ENCODE results near the gene PEX10. TPM values are rescaled to one million over a fixed set of nuclear protein-coding genes. Genes with fewer than 3 reads are reported as not detected.

Gene PEX10
- total and polyA plus RNA-seq, 4 donors: 6.2 to 16.4 (median 11.8) TPM

DNA sequence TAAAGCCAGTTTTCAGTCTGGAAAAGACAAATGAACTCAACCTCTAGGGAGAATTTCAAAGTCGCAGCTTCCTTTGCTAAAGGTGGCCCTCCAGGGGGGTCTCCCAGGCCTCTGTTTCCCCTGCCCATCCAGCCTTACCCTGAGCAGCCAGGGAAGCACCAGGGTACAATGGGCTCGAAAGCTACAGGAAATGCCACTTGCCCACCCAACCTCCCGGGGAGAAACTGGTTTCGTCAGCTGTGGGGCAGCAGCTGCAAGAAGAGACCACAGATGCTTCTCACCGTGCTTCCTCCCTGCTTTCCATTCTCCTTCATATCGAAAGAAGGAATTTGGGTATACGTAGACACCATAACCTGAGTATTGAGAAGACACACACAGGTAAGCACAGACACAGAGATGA lies 22.7 kb downstream of the PEX10 start:
- 91% methylated on average over 7 of the region's 7 CpGs for WGBS
- Histone ChIP-seq H3K36me3 (ENCODE audit: control insufficient read depth in 4 of 4, insufficient read depth in 3 of 4, low read depth in 1 of 4, low read length in 3 of 4) (no peaks in the 10 kb centered on the region), H3K4me3 (ENCODE audit: low read depth in 1 of 3, low read length in 3 of 3) (no peak overlapping the region)

DNA sequence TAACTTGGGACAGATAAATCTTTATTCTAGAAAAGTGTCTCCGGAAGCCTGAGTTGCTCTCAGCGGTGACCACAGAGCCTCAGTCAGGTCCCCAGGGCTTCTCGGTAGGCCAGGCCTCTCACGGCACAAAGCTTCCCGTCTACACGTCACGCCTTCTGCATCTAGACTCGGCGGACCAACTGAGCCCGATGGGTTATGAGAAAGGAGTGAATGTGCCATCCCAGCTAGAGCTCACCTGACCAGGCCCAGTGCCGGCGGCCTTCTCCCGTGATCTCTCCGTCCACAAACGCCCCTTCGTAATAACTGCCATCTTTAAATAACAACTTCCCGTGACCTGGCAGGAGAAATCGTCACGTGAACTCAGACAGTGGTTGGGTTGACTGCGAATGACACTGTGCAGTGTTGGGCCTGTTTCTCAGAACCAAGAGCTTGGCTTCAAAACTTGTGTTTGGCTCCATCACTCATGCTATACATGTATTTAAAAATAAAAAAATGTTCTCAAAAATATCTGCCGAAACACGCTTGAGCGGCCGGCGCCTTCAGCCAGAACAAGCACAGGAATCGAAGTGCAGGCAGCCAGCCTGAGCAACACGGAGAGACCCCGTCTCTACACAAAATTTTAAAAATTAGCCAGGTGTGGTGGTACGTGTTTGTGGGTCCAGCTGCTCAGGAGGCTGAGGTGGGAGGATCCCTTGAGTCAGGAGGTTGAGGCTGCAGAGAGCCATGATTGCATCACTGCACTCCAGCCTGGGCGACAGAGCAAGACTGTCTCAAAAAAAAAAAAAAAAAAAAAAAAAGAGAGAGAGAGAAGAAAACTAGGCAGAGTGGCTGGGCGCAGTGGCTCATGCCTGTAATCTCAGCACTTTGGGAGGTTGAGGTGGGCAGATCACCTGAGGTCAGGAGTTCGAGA lies 24.1 kb downstream of the PEX10 start:
- TF ChIP-seq GABPA (IDR thresholded peaks at IDR 0.05 in 1 of 2, conservative IDR thresholded peaks at IDR 0.05 in 1 of 2) (no peak), FOXA1 (IDR thresholded peaks at IDR 0.05) (no peak), SP1 (IDR thresholded peaks at IDR 0.05) (no peak), RAD21 (IDR thresholded peaks at IDR 0.05) (no peak), RXRA (IDR thresholded peaks at IDR 0.05) (no peak), HNF4A (conservative IDR thresholded peaks at IDR 0.05) (no peak), EGR1 (IDR thresholded peaks at IDR 0.05; ENCODE audit: low read depth in 2 of 2) (no peak), TAF1 (conservative IDR thresholded peaks at IDR 0.05) (no peak), FOXA2 (IDR thresholded peaks at IDR 0.05) (no peak), YY1 (IDR thresholded peaks at IDR 0.05) (no peak), JUND (IDR thresholded peaks at IDR 0.05) (no peak), HNF4G (IDR thresholded peaks at IDR 0.05) (no peak), NR2F2 (IDR thresholded peaks at IDR 0.05) (no peak)
- TF ChIP-seq, protein P1, sequence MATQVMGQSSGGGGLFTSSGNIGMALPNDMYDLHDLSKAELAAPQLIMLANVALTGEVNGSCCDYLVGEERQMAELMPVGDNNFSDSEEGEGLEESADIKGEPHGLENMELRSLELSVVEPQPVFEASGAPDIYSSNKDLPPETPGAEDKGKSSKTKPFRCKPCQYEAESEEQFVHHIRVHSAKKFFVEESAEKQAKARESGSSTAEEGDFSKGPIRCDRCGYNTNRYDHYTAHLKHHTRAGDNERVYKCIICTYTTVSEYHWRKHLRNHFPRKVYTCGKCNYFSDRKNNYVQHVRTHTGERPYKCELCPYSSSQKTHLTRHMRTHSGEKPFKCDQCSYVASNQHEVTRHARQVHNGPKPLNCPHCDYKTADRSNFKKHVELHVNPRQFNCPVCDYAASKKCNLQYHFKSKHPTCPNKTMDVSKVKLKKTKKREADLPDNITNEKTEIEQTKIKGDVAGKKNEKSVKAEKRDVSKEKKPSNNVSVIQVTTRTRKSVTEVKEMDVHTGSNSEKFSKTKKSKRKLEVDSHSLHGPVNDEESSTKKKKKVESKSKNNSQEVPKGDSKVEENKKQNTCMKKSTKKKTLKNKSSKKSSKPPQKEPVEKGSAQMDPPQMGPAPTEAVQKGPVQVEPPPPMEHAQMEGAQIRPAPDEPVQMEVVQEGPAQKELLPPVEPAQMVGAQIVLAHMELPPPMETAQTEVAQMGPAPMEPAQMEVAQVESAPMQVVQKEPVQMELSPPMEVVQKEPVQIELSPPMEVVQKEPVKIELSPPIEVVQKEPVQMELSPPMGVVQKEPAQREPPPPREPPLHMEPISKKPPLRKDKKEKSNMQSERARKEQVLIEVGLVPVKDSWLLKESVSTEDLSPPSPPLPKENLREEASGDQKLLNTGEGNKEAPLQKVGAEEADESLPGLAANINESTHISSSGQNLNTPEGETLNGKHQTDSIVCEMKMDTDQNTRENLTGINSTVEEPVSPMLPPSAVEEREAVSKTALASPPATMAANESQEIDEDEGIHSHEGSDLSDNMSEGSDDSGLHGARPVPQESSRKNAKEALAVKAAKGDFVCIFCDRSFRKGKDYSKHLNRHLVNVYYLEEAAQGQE (IDR thresholded peaks at IDR 0.05): no peak
- TF ChIP-seq, protein P2, sequence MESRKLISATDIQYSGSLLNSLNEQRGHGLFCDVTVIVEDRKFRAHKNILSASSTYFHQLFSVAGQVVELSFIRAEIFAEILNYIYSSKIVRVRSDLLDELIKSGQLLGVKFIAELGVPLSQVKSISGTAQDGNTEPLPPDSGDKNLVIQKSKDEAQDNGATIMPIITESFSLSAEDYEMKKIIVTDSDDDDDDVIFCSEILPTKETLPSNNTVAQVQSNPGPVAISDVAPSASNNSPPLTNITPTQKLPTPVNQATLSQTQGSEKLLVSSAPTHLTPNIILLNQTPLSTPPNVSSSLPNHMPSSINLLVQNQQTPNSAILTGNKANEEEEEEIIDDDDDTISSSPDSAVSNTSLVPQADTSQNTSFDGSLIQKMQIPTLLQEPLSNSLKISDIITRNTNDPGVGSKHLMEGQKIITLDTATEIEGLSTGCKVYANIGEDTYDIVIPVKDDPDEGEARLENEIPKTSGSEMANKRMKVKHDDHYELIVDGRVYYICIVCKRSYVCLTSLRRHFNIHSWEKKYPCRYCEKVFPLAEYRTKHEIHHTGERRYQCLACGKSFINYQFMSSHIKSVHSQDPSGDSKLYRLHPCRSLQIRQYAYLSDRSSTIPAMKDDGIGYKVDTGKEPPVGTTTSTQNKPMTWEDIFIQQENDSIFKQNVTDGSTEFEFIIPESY (IDR thresholded peaks at IDR 0.05): no peak
- TF ChIP-seq, protein P3, sequence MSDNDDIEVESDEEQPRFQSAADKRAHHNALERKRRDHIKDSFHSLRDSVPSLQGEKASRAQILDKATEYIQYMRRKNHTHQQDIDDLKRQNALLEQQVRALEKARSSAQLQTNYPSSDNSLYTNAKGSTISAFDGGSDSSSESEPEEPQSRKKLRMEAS (IDR thresholded peaks at IDR 0.05): no peak
- TF ChIP-seq, protein P4, sequence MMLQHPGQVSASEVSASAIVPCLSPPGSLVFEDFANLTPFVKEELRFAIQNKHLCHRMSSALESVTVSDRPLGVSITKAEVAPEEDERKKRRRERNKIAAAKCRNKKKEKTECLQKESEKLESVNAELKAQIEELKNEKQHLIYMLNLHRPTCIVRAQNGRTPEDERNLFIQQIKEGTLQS (IDR thresholded peaks at IDR 0.05): no peak
- TF ChIP-seq, protein P5, sequence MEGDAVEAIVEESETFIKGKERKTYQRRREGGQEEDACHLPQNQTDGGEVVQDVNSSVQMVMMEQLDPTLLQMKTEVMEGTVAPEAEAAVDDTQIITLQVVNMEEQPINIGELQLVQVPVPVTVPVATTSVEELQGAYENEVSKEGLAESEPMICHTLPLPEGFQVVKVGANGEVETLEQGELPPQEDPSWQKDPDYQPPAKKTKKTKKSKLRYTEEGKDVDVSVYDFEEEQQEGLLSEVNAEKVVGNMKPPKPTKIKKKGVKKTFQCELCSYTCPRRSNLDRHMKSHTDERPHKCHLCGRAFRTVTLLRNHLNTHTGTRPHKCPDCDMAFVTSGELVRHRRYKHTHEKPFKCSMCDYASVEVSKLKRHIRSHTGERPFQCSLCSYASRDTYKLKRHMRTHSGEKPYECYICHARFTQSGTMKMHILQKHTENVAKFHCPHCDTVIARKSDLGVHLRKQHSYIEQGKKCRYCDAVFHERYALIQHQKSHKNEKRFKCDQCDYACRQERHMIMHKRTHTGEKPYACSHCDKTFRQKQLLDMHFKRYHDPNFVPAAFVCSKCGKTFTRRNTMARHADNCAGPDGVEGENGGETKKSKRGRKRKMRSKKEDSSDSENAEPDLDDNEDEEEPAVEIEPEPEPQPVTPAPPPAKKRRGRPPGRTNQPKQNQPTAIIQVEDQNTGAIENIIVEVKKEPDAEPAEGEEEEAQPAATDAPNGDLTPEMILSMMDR (IDR thresholded peaks at IDR 0.05; ENCODE audit: low read depth, low read length, missing input control): no peak
- Histone ChIP-seq H3K36me3 (ENCODE audit: control insufficient read depth in 4 of 4, insufficient read depth in 3 of 4, low read depth in 1 of 4, low read length in 3 of 4) (no peaks in the 10 kb centered on the region), H3K27me3 (ENCODE audit: control insufficient read depth in 4 of 4, insufficient read depth in 4 of 4, low read length in 3 of 4) (no peaks in the 10 kb centered on the region), H3K4me1 (ENCODE audit: control insufficient read depth in 4 of 4, insufficient read depth in 4 of 4, low read length in 3 of 4) (peaks cover 0 to 25% (median 21%) of the 10 kb centered on the region in 4 donors), H3K27ac (ENCODE audit: low read depth in 1 of 2, low read length in 2 of 2) (no peak overlapping the region), H3K9ac (ENCODE audit: low read depth in 1 of 2, low read length in 2 of 2) (no peak overlapping the region), H3K4me3 (ENCODE audit: low read depth in 1 of 3, low read length in 3 of 3) (no peak overlapping the region), H3K9me3 (ENCODE audit: control insufficient read depth in 4 of 4, low read length in 3 of 4) (no peaks in the 10 kb centered on the region)
- WGBS: 96% methylated on average over 32 of the region's 32 CpGs
- DNase-seq (ENCODE audit: low spot score): no peak

More for the DNA sequence above, 22.7 kb downstream of the PEX10 start:
- no peak overlapping the region for H3K9ac ChIP-seq (ENCODE audit: low read depth in 1 of 2, low read length in 2 of 2)
- no peak for TF ChIP-seq FOXA2 (IDR thresholded peaks at IDR 0.05)
- no peak for TF ChIP-seq TAF1 (conservative IDR thresholded peaks at IDR 0.05)
- TF ChIP-seq YY1 (IDR thresholded peaks at IDR 0.05): no peak
- no peak for TF ChIP-seq JUND (IDR thresholded peaks at IDR 0.05)
- H3K27ac ChIP-seq (ENCODE audit: low read depth in 1 of 2, low read length in 2 of 2): no peak overlapping the region
- no peaks in the 10 kb centered on the region for H3K27me3 ChIP-seq (ENCODE audit: control insufficient read depth in 4 of 4, insufficient read depth in 4 of 4, low read length in 3 of 4)
- peaks cover 3 to 37% (median 34%) of the 10 kb centered on the region in 4 donors for H3K4me1 ChIP-seq (ENCODE audit: control insufficient read depth in 4 of 4, insufficient read depth in 4 of 4, low read length in 3 of 4)
- DNase-seq (ENCODE audit: low spot score): no peak
- H3K9me3 ChIP-seq (ENCODE audit: control insufficient read depth in 4 of 4, low read length in 3 of 4): no peaks in the 10 kb centered on the region
